GM20431 (cell line): ENCODE results near the gene TMEM132E.

Experiments
- in situ Hi-C: fragments of 300-500 bp; cut with MseI, MboI; formaldehyde crosslinking; loops from one replicate; pipeline ENCODE4 v1.15.0; 2020; ENCODE audit warnings: low sequenced_read_pairs; ENCODE audit not compliant: unreplicated experiment

Gene TMEM132E

GRCh38 chr17:34589120-34589965 is 10.0 kb downstream of the TMEM132E start:
- in situ Hi-C loops = no loop called here

GRCh38 chr17:34592002-34592401 is 12.6 kb downstream of the TMEM132E start:
- in situ Hi-C loops = no loop called here

GRCh38 chr17:34596920-34597319 is 17.5 kb downstream of the TMEM132E start:
- in situ Hi-C loops = no loop called here

DNA sequence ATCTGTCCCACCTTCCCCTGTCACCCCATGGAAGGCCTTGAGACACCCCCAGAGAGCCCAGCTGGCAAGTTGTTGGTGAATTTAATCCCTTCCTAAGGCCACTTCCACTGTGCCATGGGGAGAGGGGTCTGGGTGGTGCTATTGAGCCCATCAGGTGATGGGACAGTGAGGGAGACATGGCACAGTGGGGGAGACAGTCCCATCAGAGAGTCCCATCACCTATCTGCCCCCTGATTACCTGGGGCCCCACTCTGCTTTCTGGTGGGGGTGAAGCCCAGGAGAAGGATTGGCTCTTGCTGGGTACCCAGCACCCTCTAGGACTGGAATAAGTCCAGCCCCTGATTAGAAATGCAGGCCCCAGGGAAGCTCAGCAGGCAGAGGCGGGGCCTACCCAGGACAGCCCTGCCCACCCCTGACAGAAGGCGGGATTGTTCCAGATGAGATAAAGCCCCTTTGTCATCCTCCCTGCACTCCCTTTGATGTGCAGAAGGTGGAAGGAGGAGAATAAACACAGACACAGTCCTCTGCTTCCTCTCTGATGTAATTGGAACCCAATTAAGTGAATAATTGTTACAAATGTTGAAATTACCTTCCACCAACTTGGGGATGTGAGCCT is 18.9 kb downstream of the TMEM132E start:
- in situ Hi-C loops = no loop called here

- in situ Hi-C loops = no loop called here
Measured at GRCh38 chr17:34601416-34601815, 22.0 kb downstream of the TMEM132E start.

DNA sequence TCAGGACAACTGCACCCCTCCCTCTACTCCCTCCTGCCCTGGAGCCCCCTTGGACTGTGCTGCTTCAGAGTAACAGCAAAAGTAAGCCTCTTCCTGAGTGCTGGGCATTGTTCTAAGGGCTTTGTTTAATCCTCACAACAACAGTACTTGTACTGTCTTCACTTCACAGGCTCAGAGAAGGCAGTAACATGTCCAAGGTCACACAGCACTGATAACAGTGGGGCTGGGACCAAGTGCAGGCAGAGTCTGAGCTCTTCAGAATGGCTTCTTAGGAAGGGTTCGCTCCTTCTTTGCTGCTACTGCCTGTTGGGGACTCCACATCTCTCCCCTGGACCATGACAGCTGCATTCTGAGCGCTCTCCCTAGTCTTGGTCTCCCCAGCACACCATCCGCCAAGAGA is 24.6 kb downstream of the TMEM132E start:
- in situ Hi-C loops = no loop called here

GRCh38 chr17:34606763-34607162 is 27.4 kb downstream of the TMEM132E start:
- in situ Hi-C loops = no loop called here

DNA sequence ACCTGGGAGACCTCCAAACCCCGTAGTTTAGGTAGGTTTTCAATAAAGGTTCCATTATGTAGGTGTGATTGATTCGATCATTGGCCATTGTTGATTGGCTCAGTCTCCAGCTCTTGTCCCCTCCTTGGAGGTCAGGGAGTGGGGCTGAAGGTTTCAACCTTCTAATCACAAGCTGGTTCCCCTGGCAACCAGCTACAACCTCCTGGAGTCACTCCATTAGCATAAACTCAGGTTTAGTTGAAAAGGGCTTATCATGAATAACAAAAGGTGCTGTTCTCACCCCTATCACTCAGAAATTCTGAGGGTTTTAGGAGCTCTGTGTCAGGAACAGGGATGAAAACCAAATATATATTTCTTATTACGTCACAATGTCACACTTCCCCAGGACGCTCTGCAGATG is 28.5 kb downstream of the TMEM132E start:
- in situ Hi-C loops = no loop called here

DNA sequence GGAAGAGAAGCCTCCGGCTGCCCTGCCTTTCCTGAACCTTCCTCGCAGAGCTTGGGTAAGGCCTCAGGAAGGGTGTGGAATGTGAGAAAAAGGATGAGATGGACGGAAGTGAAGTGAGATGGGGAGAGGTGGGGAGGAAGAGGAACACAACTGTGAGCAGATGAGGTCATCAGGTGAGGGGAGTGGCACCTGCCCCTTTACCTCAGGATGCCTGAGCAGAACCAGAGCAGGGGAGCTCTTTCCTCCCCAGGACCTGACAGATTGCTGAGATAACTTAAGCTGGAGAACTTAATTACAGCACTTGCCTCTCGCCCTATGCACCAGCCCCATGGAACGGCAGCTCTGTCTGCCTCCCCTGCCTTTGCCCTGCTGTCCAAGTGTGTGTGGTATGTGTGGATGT is 29.8 kb downstream of the TMEM132E start:
- in situ Hi-C loops = no loop called here

DNA sequence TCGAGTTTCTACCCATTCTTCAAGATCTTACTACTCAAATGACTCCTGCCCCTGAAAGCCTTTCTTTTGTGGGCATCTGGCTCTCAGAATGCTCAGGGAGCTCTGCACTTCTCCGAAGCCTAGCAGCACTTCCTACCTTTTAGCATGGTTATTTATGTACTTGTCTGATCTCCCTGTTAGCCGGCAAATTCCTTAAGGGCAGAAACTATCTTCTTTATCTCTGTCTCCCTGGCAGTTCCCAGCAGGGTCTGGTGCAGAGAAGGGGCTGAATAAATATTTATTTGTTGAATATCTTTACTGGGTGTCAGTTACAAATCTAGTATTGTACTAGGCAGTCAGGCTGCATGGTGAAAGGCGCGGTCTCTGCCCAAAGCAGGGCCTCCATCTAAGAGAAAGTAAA is 30.7 kb downstream of the TMEM132E start:
- in situ Hi-C loops = no loop called here

DNA sequence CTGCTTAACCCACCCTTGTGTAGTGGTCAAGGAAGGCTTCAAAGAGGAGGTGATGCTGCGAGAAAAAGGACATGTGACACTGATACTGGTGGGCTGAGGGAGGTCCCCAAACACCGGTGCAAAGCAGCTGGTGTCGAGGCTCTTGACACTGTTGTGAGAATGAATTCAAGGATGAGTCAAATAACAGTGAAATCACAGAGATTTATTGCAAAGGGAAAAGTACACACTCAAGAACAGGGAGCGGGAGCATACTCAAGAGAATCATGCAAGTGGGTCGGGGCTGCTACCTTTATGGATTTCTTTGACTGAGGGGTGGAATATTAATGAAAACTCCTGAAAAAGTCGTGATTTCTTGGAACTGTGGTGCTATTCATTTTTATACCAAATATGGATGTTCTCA is 31.1 kb downstream of the TMEM132E start:
- in situ Hi-C loops = no loop called here

DNA sequence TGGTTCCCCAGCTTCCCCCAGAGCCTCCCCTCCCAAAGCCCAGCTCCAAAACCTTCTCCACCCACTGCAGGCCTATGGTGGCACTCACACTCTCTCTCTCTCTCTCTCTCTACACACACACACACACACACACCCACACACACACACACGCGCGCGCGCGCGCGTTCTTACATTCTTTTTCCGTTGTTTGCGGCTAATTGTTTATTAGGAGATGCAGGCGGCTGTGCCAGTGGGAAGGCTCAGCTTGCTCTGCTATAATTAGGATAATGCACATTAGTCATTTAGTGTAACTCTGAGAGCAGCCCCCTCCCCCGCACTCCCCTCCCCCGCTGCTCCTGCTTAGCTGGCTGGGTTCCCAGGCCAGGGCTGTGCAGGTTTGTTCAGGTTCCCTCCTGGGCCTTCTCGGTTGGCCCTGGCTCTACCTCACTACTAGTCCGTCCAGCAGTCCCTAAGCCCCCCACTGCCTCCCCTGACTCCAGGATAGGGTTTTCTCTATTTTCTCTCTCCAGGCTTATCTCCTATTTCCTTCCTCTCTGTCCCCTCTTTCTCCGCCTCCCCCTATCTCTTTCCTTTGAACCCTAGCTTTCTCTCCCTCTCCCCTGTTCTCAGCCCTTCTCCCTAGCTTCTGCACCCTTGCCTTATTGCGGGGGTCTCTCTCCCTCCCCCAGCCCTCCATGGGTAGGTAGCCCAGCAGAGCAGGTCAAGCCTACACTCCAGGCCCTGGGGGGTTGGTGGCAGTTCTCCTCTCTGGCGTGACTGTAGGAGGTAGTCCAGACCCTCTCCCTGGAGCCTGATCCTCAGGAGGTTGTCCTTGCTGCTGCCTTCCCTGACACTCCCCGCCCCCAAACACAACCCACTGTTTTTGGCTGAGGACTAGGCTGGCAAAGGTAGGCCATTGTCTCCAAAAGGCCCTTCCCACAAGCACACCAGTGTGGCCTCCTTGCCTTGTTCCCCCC is 34.0 kb downstream of the TMEM132E start:
- in situ Hi-C loops = no loop called here

DNA sequence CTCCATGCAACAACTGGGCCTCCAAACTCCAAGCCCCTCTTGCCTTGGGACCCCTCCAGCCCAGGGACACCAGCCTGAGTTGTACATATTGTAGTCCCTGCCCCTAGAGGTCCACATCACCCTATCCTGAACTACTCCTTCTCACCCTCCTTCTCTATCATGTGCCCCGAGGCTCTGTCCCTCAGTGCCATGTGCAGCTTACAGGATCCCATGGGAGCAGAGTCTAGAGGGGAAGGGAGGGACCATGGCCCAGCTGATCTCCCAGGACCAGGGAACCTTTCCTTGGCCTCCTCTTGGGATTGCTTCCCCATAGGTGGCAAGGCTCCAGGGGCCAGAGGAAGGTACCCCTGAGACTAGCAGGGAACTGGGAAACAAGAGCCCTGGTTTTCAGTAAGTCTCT is 35.3 kb downstream of the TMEM132E start:
- in situ Hi-C loops = no loop called here

GRCh38 chr17:34615326-34615725 is 35.9 kb downstream of the TMEM132E start:
- in situ Hi-C loops = no loop called here

DNA sequence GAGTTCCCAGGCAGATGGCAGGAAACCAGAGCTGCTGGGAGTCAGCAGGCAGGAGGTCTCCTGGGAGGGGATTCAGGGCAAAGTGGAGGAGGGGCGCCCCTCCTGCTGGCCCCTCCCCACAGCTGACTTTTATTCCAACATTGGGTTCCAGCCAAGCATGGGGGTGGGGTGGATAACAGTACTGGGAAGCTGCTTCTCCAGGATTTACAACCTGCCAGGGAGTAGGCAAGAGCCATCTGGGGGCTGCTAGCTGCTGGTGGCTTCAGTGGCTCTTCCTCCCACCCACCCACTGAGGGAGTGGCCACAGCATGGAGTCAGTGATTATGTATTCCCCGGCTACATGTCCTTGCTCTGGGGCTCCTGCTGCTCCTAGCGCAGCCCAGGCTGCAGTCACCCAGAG is 36.8 kb downstream of the TMEM132E start:
- in situ Hi-C loops = no loop called here

GRCh38 chr17:34617398-34617797 is 38.0 kb downstream of the TMEM132E start:
- in situ Hi-C loops = no loop called here

DNA sequence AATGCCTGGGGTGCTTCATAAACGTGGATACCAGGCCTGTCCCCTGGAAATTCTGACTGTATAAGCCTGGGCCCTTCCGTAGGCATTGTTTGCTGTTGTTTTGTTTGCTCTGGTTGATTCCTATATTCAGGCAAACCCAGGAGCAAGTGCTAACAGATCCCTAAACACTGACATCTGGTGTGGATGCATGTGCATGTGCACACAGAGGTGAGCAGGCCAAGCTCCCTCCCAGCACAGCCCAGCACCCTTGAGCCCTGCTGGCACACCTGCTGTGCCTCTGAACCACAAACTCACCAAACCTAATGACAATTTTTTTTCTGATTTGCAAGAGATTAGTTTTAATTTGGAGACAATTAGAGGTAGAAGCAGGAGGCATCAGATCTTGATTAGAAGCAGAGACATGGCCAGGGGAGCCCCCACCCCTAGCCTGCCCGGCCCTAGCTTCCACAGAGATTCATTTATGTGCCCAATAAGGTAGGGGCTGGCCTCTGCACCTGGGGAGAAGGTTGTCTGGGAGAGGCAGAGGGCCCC is 40.4 kb downstream of the TMEM132E start:
- in situ Hi-C loops = no loop called here

DNA sequence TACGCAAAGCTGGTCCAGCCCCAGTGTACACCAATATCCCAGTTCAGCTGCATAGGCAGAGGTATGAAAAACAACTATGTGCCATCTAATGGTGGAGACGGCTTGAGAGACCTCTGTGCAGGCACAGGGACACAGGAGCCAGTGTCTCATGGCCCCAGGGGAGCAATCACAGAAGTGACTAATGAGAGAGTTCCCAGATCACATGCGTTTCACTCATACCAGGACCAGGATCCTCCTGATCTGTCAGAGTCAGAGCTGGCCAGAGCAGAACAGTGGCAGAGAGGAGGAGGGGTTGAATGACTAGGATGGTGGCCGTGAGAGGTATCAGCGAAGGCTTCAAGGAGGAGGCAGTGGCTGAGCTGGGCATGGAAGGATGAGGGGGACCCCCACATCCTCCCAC is 41.1 kb downstream of the TMEM132E start:
- in situ Hi-C loops = no loop called here

DNA sequence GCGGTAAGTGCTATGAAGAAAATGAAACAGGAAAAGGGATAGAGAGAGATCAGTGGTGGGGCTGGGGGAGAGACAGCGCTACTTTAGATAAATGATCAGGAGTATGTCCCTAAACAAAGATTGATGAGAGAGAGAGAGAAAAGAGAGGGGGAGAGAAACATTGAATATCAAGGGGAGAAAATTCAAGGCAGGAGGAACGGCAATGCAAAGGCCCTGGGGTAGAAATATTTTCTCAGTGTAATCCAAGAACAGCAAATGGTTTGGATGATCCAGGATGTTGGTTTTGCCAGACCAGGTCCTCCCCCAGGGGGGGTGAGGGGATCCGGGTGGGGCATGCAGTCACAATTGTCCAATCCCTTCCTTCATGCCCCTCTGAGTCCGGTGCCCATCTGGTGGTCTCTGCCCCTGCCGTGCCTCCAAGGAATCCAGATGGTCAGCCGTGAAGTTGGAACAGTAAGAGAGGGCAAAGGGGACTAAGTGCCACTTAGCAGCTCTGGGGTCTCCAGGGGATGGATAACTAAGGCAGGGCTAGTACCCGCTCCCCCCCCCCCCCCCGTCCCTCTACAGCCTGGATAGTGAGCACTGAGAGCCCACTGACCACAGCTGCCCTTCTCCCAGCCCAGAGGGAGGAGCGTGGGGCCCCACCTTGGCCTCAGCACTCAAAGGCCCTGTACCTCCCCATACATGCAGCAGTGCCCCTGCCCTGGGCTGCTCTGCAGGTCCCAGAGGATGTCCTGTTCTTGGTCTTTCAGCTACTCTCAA is 43.7 kb downstream of the TMEM132E start:
- in situ Hi-C loops = no loop called here
